B cell (primary cell): ENCODE measurements around the gene CDS1.

Experiments used
- CTCF ChIP-seq: fragments of 200-600 bp; IDR thresholded peaks from one replicate; pipeline ENCODE4 v1.8.0; 2022; ENCODE audit warnings: antibody characterized with exemption, mild to moderate bottlenecking
- EZH2 ChIP-seq: IDR thresholded peaks from 2 replicates; pipeline ENCODE4 v1.6.1; 2012; ENCODE audit warnings: borderline replicate concordance, low read depth, mild to moderate bottlenecking, moderate library complexity, low read length; ENCODE audit not compliant: insufficient read depth, poor library complexity, severe bottlenecking

- TF ChIP-seq CTCF (no peak), EZH2 (no peak)
Observed at GRCh38 chr4:84677093-84677492, 94.2 kb downstream of the CDS1 start.
